BLaER1 treated with 17β-estradiol and CSF1 and Interleukin-3, amounts not matched to agents 10 nM and 100 nM (cell line): ENCODE results near the gene SSTR4.
A peak's percentile ranks its signal among the peaks of the same experiment; 100 is the strongest.

Experiments
- H3K27ac ChIP-seq, 11 experiments: shearing (Covaris generic); formaldehyde crosslinking; 2 replicates each; pipeline ENCODE4 v1.8.1; 2022
- H3K27me3 ChIP-seq, 11 experiments: shearing (Covaris generic); formaldehyde crosslinking; 2 replicates each; pipeline ENCODE4 v1.8.1; 2022
- H3K36me3 ChIP-seq, 11 experiments: shearing (Covaris generic); formaldehyde crosslinking; 2 replicates each; pipeline ENCODE4 v1.8.1; 2022
- H3K4me1 ChIP-seq, 10 experiments: shearing (Covaris generic); formaldehyde crosslinking; 2 replicates each; pipeline ENCODE4 v1.8.1; 2022
- H3K4me2 ChIP-seq, 11 experiments: shearing (Covaris generic); formaldehyde crosslinking; 2 replicates each; pipeline ENCODE4 v1.8.1; 2022
- H3K4me3 ChIP-seq, 10 experiments: shearing (Covaris generic); formaldehyde crosslinking; 2 replicates each; pipeline ENCODE4 v1.8.1; 2022
- H3K9ac ChIP-seq, 11 experiments: shearing (Covaris generic); formaldehyde crosslinking; 2 replicates each; pipeline ENCODE4 v1.8.1; 2022
- H3K9me3 ChIP-seq, 11 experiments: shearing (Covaris generic); formaldehyde crosslinking; replicated peaks in 1 of 11; 2 replicates each; pipeline ENCODE4 v1.8.1; 2022
- H4K20me1 ChIP-seq, 11 experiments: shearing (Covaris generic); formaldehyde crosslinking; 2 replicates each; pipeline ENCODE4 v1.8.1; 2022
- Cebpa-rat ChIP-seq, 11 experiments: shearing (Covaris generic); IDR thresholded peaks; 2 replicates each; pipeline ENCODE4 v1.8.1; 2022

SSTR4 gene

GRCh38 chr20:23086931-23087411 is 51.9 kb downstream of the SSTR4 start:
- peak overlapping the region; percentile 75 to 91 (median 82); a peak in 20 of 22 replicates for H3K9ac ChIP-seq
- H4K20me1 ChIP-seq: peaks cover 0 to 29% (median 0%) of the 10 kb centered on the region in 11 experiments; a peak in 3 of 22 replicates
- H3K27me3 ChIP-seq: no peaks in the 10 kb centered on the region
- peak overlapping the region; percentile 77 to 98 (median 93) for H3K27ac ChIP-seq
- peak overlapping the region in 8 of 10 experiments; percentile 34 to 77 (median 60); a peak in 12 of 20 replicates for H3K4me3 ChIP-seq
- no peak for TF ChIP-seq Cebpa-rat (IDR thresholded peaks at IDR 0.05)
- H3K4me1 ChIP-seq: peaks cover 60 to 99% (median 81%) of the 10 kb centered on the region in 10 experiments
- peaks cover 0 to 30% (median 3%) of the 10 kb centered on the region in 11 experiments; a peak in 9 of 22 replicates for H3K36me3 ChIP-seq
- H3K4me2 ChIP-seq: peak overlapping the region; percentile 88 to 99 (median 98)
- no peaks in the 10 kb centered on the region for H3K9me3 ChIP-seq

GRCh38 chr20:23087587-23088251 is 52.6 kb downstream of the SSTR4 start:
- H3K27me3 ChIP-seq: no peaks in the 10 kb centered on the region
- H3K9me3 ChIP-seq: no peaks in the 10 kb centered on the region
- no peak for TF ChIP-seq Cebpa-rat (IDR thresholded peaks at IDR 0.05)
- peaks cover 56 to 93% (median 73%) of the 10 kb centered on the region in 10 experiments for H3K4me1 ChIP-seq
- peak overlapping the region; percentile 77 to 98 (median 93); a peak in 21 of 22 replicates for H3K27ac ChIP-seq
- H3K36me3 ChIP-seq: peaks cover 0 to 22% (median 0%) of the 10 kb centered on the region in 11 experiments; a peak in 5 of 22 replicates
- peaks cover 0 to 22% (median 0%) of the 10 kb centered on the region in 11 experiments; a peak in 3 of 22 replicates for H4K20me1 ChIP-seq
- H3K9ac ChIP-seq: peak overlapping the region; percentile 75 to 91 (median 82); a peak in 17 of 22 replicates
- H3K4me3 ChIP-seq: peak overlapping the region in 5 of 10 experiments; percentile 50 to 77 (median 69); a peak in 8 of 20 replicates
- peak overlapping the region; percentile 88 to 99 (median 98) for H3K4me2 ChIP-seq
